HEK293 (cell line): ENCODE measurements around the gene MYOM1.
A peak's percentile ranks its signal among the peaks of the same experiment; 100 is the strongest.

Source experiments
- CTCF ChIP-seq: fragments of 450-650 bp; formaldehyde crosslinking; IDR thresholded peaks from 2 replicates; pipeline ENCODE4 v1.5.1; 2016; ENCODE audit warnings: missing biosample characterization, missing genetic modification characterization
- HIC1 ChIP-seq: fragments of 450-650 bp; formaldehyde crosslinking; IDR thresholded peaks from 2 replicates; pipeline ENCODE4 v1.5.1; 2016; ENCODE audit warnings: missing biosample characterization, missing genetic modification characterization
- PRDM4 ChIP-seq: fragments of 450-650 bp; formaldehyde crosslinking; IDR thresholded peaks from 2 replicates; pipeline ENCODE4 v1.5.1; 2017; ENCODE audit warnings: missing biosample characterization, missing genetic modification characterization
- SCRT2 ChIP-seq: fragments of 450-650 bp; formaldehyde crosslinking; IDR thresholded peaks from 2 replicates; pipeline ENCODE4 v1.5.1; 2016; ENCODE audit warnings: missing biosample characterization, missing genetic modification characterization
- ZBTB49 ChIP-seq: fragments of 450-650 bp; formaldehyde crosslinking; IDR thresholded peaks from 2 replicates; pipeline ENCODE4 v1.5.1; 2016; ENCODE audit warnings: missing biosample characterization, missing genetic modification characterization, low read depth
- ZNF112 ChIP-seq: fragments of 450-650 bp; formaldehyde crosslinking; IDR thresholded peaks from 2 replicates; pipeline ENCODE4 v1.5.0; 2017; ENCODE audit warnings: missing biosample characterization, missing genetic modification characterization
- ZNF114 ChIP-seq: fragments of 450-650 bp; formaldehyde crosslinking; IDR thresholded peaks from 2 replicates; pipeline ENCODE4 v1.5.0; 2017; ENCODE audit warnings: missing biosample characterization, missing genetic modification characterization
- ZNF174 ChIP-seq: fragments of 450-650 bp; formaldehyde crosslinking; IDR thresholded peaks from 2 replicates; pipeline ENCODE4 v1.5.0; 2017; ENCODE audit warnings: missing biosample characterization, mild to moderate bottlenecking, missing genetic modification characterization
- ZNF362 ChIP-seq: fragments of 450-650 bp; formaldehyde crosslinking; IDR thresholded peaks from 2 replicates; pipeline ENCODE4 v1.5.1; 2016; ENCODE audit warnings: missing biosample characterization, missing genetic modification characterization
- ZNF391 ChIP-seq: fragments of 450-650 bp; formaldehyde crosslinking; IDR thresholded peaks from 2 replicates; pipeline ENCODE4 v1.5.1; 2016; ENCODE audit warnings: low read depth, missing biosample characterization, missing genetic modification characterization, borderline replicate concordance
- ZNF501 ChIP-seq: fragments of 450-650 bp; formaldehyde crosslinking; IDR thresholded peaks from 2 replicates; pipeline ENCODE4 v1.5.1; 2016; ENCODE audit warnings: missing biosample characterization, missing genetic modification characterization
- ZSCAN18 ChIP-seq: fragments of 450-650 bp; formaldehyde crosslinking; IDR thresholded peaks from 2 replicates; pipeline ENCODE4 v1.5.1; 2016; ENCODE audit warnings: missing biosample characterization, missing genetic modification characterization
- ZSCAN30 ChIP-seq: fragments of 450-650 bp; IDR thresholded peaks from 2 replicates; pipeline ENCODE4 v1.5.1; 2018; ENCODE audit warnings: missing biosample characterization, mild to moderate bottlenecking, missing genetic modification characterization, moderate library complexity
- ZXDB ChIP-seq: fragments of 450-650 bp; formaldehyde crosslinking; IDR thresholded peaks from 2 replicates; pipeline ENCODE4 v1.5.1; 2016; ENCODE audit warnings: missing biosample characterization, missing genetic modification characterization

Gene MYOM1

GRCh38 chr18:3245853-3246634 is 26.3 kb upstream of the MYOM1 start (continued):
- TF ChIP-seq ZNF391 (tag by site-specific recombination) (peak; percentile 18; the same call in 1 of the 2 replicates), HIC1 (no peak), ZNF501 (tag by site-specific recombination) (peak; percentile 48), ZSCAN30 (tag by site-specific recombination) (peak; percentile 48; the same call in 1 of the 2 replicates), ZNF174 (tag by site-specific recombination) (no peak), ZSCAN18 (tag by site-specific recombination) (no peak), ZNF112 (no peak), ZNF362 (tag by site-specific recombination) (no peak), ZXDB (0 out of 2 replicates have a peak, but pooled peaks have one; percentile 33), SCRT2 (tag by site-specific recombination) (peak; percentile 66), ZBTB49 (tag by site-specific recombination) (no peak), ZNF114 (tag by site-specific recombination) (no peak), PRDM4 (peak; percentile 78), CTCF (tag by site-specific recombination) (peak; percentile 95)
